Cardiac fibroblast (primary cell): Measurements from ENCODE around the gene STAT6.

Experiments used
- DNase-seq, 2 donors: peaks; one replicate each; pipeline versions ENCODE4 v3.0.0 to v3.0.0-alpha.2; 2010; ENCODE audit warnings: low read depth in 2 of 2
- H3K4me3 ChIP-seq, 2 donors: replicated peaks in 1 of 2; 1 replicate in 1 of 2; 2 replicates in 1 of 2; pipeline ENCODE4 v1.5.1; 2011; ENCODE audit warnings: low read depth in 2 of 2, low read length in 2 of 2, mild to moderate bottlenecking in 2 of 2, moderate library complexity in 1 of 2
- CTCF ChIP-seq: IDR thresholded peaks from one replicate; pipeline ENCODE4 v1.5.1; 2011; ENCODE audit warnings: low read depth, mild to moderate bottlenecking, low read length, inconsistent platforms

STAT6 gene

GRCh38 chr12:57146092-57146491 is 34.9 kb upstream of the STAT6 start:
- no peak for DNase-seq
- no peak overlapping the region for H3K4me3 ChIP-seq
- TF ChIP-seq CTCF = no peak

GRCh38 chr12:57145460-57146059 is 34.4 kb upstream of the STAT6 start:
- no peak overlapping the region for H3K4me3 ChIP-seq
- no peak for DNase-seq
- TF ChIP-seq CTCF = no peak

GRCh38 chr12:57143454-57143853 is 32.3 kb upstream of the STAT6 start:
- no peak overlapping the region for H3K4me3 ChIP-seq
- TF ChIP-seq CTCF = no peak
- no peak for DNase-seq

- no peak overlapping the region for H3K4me3 ChIP-seq
- no peak for DNase-seq
- no peak for TF ChIP-seq CTCF
Observed at GRCh38 chr12:57142727-57143126, 31.6 kb upstream of the STAT6 start.

- no peak for TF ChIP-seq CTCF
- no peak for DNase-seq
- H3K4me3 ChIP-seq = no peak overlapping the region
Observed at GRCh38 chr12:57142121-57142520, 31.0 kb upstream of the STAT6 start.

- DNase-seq = no peak
- TF ChIP-seq CTCF = no peak
- H3K4me3 ChIP-seq = no peak overlapping the region
Observed at GRCh38 chr12:57141249-57141648, 30.1 kb upstream of the STAT6 start.
